ENCODE results near the gene OR6M1. TPM values are rescaled to one million over a fixed set of nuclear protein-coding genes. Genes with fewer than 3 reads are reported as not detected.

The OR6M1 gene
- total RNA-seq, 1 experiment from 2014 or later, result not detected

DNA sequence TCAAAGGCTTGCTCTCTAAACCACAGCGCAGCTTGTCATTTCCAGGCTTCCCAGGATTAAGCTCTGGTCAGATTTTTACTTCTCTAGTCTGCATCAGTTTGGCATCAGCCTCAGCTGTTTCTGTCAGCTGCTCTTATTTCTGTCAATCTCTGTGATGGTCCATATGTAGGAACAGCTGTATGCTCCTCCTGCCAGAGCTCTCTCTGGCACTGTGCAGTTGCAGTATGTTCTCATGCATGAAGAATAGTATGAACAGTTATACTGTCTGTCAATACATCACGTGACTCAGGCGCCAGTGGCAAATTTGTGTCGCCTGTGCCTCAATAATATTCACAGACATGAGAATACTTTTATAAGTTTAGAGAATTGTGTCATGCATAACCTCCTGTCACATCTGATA is 6.7 kb downstream of the OR6M1 start:
- ChIA-PET POLR2A (ENCODE audit: unreplicated experiment) (no interaction called here), CTCF (no interaction called here)
- Histone ChIP-seq H3K36me3 (ENCODE audit: low read depth) (no peaks in the 10 kb centered on the region), H3F3A (ENCODE audit: insufficient read depth, low read depth) (no peaks in the 10 kb centered on the region), H3K9me3 (ENCODE audit: insufficient read depth, low read depth) (no peaks in the 10 kb centered on the region), H3K9me2 (ENCODE audit: insufficient read depth) (no peaks in the 10 kb centered on the region), H2AFZ (no peak overlapping the region), H4K20me1 (ENCODE audit: insufficient read depth) (no peaks in the 10 kb centered on the region), H3K27ac (no peak overlapping the region), H3K4me2 (no peak overlapping the region), H3K4me1 (replicated peaks; ENCODE audit: insufficient read depth) (no peaks in the 10 kb centered on the region), H3K79me2 (ENCODE audit: low read depth) (no peaks in the 10 kb centered on the region), H3K27me3 (ENCODE audit: insufficient read depth, low read depth) (0 out of 2 replicates have a peak, but pooled peaks cover 3% of the 10 kb centered on the region), H3K4me3 (no peak overlapping the region)
- no peak for DNase-seq
- BruUV-seq (replicated peaks), result no TSS peak
- TF ChIP-seq, protein P1, sequence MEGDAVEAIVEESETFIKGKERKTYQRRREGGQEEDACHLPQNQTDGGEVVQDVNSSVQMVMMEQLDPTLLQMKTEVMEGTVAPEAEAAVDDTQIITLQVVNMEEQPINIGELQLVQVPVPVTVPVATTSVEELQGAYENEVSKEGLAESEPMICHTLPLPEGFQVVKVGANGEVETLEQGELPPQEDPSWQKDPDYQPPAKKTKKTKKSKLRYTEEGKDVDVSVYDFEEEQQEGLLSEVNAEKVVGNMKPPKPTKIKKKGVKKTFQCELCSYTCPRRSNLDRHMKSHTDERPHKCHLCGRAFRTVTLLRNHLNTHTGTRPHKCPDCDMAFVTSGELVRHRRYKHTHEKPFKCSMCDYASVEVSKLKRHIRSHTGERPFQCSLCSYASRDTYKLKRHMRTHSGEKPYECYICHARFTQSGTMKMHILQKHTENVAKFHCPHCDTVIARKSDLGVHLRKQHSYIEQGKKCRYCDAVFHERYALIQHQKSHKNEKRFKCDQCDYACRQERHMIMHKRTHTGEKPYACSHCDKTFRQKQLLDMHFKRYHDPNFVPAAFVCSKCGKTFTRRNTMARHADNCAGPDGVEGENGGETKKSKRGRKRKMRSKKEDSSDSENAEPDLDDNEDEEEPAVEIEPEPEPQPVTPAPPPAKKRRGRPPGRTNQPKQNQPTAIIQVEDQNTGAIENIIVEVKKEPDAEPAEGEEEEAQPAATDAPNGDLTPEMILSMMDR (conservative IDR thresholded peaks at IDR 0.05), result no peak
- TF ChIP-seq EZH2 (IDR thresholded peaks at IDR 0.05; ENCODE audit: low read depth), result no peak
- intact Hi-C loops (cut with micrococcal nuclease; ENCODE audit: unreplicated experiment), result no loop called here

DNA sequence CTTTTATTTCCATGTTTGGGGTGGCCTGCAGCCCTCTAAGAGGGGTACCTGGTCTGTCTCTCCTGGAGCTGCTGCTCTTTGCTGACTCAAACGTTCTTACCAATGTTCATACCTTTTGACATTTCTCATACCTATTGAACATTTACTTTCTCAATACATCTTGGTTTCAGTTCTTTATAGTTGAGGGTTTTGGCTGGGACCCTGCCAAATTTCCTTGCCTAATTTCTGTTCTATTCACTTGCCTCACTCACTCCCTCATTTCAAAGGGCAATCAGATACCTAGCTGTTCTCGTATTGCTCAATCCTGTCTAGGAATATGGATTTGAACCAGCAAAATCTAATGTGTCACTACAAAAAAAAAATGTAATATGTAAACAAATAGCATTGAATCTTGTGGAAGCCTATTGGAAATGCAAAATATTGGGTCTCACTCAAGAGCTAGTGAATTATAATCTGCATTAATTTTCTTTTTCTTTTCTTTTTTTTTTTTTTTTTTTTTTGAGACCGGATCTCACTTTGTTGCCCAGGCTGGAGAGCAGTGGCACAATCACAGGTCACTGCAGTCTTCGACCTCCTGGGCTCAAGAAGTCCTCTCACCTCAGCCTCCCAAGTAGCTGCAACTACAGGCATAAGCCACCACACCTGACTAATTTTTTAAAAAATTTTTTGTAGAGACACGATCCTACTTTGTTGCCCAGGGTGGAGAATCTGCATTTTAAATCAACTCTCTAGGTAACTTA is 7.5 kb downstream of the OR6M1 start:
- BruUV-seq (replicated peaks), result no TSS peak
- Histone ChIP-seq H3K4me2 (no peak overlapping the region), H3K4me3 (no peak overlapping the region), H3K36me3 (ENCODE audit: low read depth) (no peaks in the 10 kb centered on the region), H3K4me1 (replicated peaks; ENCODE audit: insufficient read depth) (no peaks in the 10 kb centered on the region), H3K27me3 (ENCODE audit: insufficient read depth, low read depth) (0 out of 2 replicates have a peak, but pooled peaks cover 3% of the 10 kb centered on the region), H2AFZ (no peak overlapping the region), H4K20me1 (ENCODE audit: insufficient read depth) (no peaks in the 10 kb centered on the region), H3K27ac (no peak overlapping the region), H3F3A (ENCODE audit: insufficient read depth, low read depth) (no peaks in the 10 kb centered on the region), H3K9me3 (ENCODE audit: insufficient read depth, low read depth) (no peaks in the 10 kb centered on the region), H3K79me2 (ENCODE audit: low read depth) (no peaks in the 10 kb centered on the region), H3K9me2 (ENCODE audit: insufficient read depth) (no peaks in the 10 kb centered on the region)
- POLR2A ChIA-PET (ENCODE audit: unreplicated experiment), result no interaction called here
- CTCF ChIA-PET, result no interaction called here
- TF ChIP-seq, protein P1 (conservative IDR thresholded peaks at IDR 0.05), result no peak
- no peak for TF ChIP-seq EZH2 (IDR thresholded peaks at IDR 0.05; ENCODE audit: low read depth)
- intact Hi-C loops (cut with micrococcal nuclease; ENCODE audit: unreplicated experiment), result no loop called here
- DNase-seq, result no peak

DNA sequence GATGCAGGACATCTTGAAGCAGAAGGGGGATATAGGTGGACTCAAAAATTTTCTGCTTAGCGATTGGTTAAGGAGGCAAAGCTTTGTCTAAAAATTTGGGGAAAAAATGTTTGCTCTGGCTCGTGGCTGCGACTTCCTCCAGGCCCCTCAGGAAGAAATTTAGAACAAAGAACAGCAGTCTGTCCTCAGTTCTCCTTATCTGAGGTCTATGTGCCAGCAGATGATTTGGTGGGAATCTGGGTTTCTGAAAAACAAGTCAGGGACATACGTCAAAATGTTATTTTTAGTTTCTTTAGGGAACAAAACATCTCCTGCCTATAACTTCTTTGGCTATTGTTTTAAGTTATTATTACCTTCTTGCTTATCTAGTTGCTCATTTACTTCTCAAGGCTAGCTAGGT is 8.1 kb downstream of the OR6M1 start:
- DNase-seq, result no peak
- H3K27me3 ChIP-seq (ENCODE audit: insufficient read depth, low read depth), result 0 out of 2 replicates have a peak, but pooled peaks cover 3% of the 10 kb centered on the region

More for the DNA sequence above, 8.1 kb downstream of the OR6M1 start:
- H3K9me2 ChIP-seq (ENCODE audit: insufficient read depth), result no peaks in the 10 kb centered on the region
- ChIA-PET POLR2A (ENCODE audit: unreplicated experiment) (no interaction called here), CTCF (no interaction called here)
- no peak for TF ChIP-seq EZH2 (IDR thresholded peaks at IDR 0.05; ENCODE audit: low read depth)
- TF ChIP-seq, protein P1 (conservative IDR thresholded peaks at IDR 0.05), result no peak
- no peak overlapping the region for H3K27ac ChIP-seq
- H3K36me3 ChIP-seq (ENCODE audit: low read depth), result no peaks in the 10 kb centered on the region
- H3K4me1 ChIP-seq (replicated peaks; ENCODE audit: insufficient read depth), result no peaks in the 10 kb centered on the region
- no peaks in the 10 kb centered on the region for H3F3A ChIP-seq (ENCODE audit: insufficient read depth, low read depth)
- H3K4me3 ChIP-seq, result no peak overlapping the region
- H3K9me3 ChIP-seq (ENCODE audit: insufficient read depth, low read depth), result no peaks in the 10 kb centered on the region
- H2AFZ ChIP-seq, result no peak overlapping the region
- intact Hi-C loops (cut with micrococcal nuclease; ENCODE audit: unreplicated experiment), result no loop called here
- BruUV-seq (replicated peaks), result no TSS peak
- no peaks in the 10 kb centered on the region for H4K20me1 ChIP-seq (ENCODE audit: insufficient read depth)
- H3K4me2 ChIP-seq, result no peak overlapping the region
- no peaks in the 10 kb centered on the region for H3K79me2 ChIP-seq (ENCODE audit: low read depth)
